Measurements from ENCODE around the gene GTF3C4. TPM values are rescaled to one million over a fixed set of nuclear protein-coding genes. Genes with fewer than 3 reads are reported as not detected.

The GTF3C4 gene
- total RNA-seq, 1 donor from 2014 or later: 19.6 TPM

DNA sequence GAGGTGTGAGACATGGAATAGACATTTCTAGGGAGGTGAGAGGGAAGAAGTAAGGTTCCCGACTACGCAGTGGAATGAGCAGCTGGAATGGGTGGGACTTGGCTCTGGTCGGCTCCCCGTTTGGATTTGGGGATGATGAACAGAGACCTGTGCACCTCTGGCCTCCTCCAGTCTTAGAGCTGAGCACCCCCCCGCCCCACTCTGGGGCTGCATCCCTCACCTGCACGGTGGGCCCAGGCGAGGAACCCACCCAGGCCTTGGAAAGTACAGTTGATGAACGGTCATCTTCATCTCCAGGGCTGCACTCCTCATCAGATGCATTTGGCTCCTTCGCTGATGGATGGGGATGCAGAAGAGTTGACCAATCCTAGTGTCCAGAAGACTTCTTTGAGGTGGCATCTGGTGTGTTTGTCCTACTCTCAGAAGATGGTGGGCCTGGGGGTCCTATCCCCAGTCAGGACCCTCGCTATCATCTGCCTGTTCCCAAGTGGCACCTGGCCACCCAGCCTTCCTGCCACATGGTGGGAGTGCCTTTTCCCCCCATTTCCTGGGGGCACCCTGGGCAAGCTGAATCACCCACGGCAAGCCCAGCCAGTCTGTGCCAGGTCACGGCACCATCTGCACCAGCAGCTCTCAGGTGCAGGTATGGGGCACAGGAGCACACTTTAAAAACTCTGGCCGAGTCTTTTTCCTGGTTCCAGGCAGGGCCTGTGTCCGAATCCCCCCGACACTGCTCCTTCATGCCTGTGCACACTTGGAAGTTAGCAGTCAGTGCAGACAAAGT is 70.5 kb downstream of the GTF3C4 start:
- no peak for DNase-seq
- Mint-ChIP-seq H3K9me3 (ENCODE audit: unreplicated experiment) (peaks cover 2% of the 10 kb centered on the region), H3K36me3 (ENCODE audit: unreplicated experiment) (no peaks in the 10 kb centered on the region), H3K4me3 (ENCODE audit: unreplicated experiment) (no peak overlapping the region), H3K4me1 (ENCODE audit: low read depth, unreplicated experiment) (peaks cover 19% of the 10 kb centered on the region), H3K27ac (ENCODE audit: unreplicated experiment) (no peak overlapping the region), H3K27me3 (ENCODE audit: unreplicated experiment) (peaks cover 6% of the 10 kb centered on the region)
- TF ChIP-seq, protein P1, sequence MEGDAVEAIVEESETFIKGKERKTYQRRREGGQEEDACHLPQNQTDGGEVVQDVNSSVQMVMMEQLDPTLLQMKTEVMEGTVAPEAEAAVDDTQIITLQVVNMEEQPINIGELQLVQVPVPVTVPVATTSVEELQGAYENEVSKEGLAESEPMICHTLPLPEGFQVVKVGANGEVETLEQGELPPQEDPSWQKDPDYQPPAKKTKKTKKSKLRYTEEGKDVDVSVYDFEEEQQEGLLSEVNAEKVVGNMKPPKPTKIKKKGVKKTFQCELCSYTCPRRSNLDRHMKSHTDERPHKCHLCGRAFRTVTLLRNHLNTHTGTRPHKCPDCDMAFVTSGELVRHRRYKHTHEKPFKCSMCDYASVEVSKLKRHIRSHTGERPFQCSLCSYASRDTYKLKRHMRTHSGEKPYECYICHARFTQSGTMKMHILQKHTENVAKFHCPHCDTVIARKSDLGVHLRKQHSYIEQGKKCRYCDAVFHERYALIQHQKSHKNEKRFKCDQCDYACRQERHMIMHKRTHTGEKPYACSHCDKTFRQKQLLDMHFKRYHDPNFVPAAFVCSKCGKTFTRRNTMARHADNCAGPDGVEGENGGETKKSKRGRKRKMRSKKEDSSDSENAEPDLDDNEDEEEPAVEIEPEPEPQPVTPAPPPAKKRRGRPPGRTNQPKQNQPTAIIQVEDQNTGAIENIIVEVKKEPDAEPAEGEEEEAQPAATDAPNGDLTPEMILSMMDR (IDR thresholded peaks at IDR 0.05; ENCODE audit: partially characterized antibody, unreplicated experiment): no peak

DNA sequence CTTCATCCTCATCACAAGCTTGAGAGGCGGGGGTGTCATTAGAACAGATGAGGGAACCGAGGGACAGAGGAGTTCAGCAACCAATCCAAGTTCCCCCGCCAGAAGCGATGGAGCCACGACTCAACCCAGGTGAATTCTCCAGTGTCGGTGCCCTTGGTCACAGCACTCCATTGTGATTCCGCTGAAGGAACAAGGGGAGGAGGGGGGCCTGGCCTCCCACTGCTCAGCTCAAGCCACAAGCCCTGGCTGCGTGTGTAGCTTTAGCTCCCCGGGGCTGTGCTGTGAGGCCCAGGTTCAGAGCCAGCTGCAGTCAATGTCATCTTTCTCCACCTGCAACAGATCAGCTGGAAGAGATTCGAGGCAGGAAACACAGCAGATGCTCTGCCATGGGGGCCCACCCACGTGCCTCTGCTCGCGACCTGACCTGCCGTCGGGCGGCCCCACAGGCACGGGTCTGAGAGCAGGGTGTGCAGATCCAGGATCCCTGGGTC is 72.6 kb downstream of the GTF3C4 start:
- H3K36me3 Mint-ChIP-seq (ENCODE audit: unreplicated experiment): no peaks in the 10 kb centered on the region

DNA sequence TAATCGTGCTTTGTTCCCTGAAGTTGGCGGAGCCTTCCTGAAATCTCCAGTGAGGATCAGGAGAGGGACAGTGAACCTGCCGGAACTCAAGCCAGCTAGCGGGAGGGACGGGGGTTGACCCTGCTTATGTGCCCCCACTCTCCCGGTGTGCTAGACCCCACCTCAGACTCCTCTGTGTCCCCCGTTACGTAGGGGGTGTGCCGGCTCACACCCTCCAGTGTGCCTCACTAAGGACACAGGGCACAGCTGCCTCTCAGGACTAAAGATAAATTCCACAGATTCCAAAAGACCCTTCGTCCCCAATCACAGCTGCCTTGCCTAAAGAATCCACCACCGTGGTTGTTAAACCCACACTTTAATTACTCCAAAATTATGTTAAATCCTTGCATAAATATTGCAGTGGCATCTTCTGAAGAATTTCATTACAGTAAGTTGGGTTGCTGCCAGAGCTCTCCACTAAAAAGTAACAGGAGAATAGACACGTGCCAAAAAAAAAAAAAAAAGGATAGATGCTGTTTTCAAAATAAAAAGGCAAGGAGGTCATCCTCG is 73.7 kb downstream of the GTF3C4 start:
- no peaks in the 10 kb centered on the region for H3K36me3 Mint-ChIP-seq (ENCODE audit: unreplicated experiment)
- H3K27me3 Mint-ChIP-seq (ENCODE audit: unreplicated experiment): peaks cover 6% of the 10 kb centered on the region
- peaks cover 19% of the 10 kb centered on the region for H3K4me1 Mint-ChIP-seq (ENCODE audit: low read depth, unreplicated experiment)
- no peak for DNase-seq
- TF ChIP-seq, protein P1 (IDR thresholded peaks at IDR 0.05; ENCODE audit: partially characterized antibody, unreplicated experiment): no peak
- H3K27ac Mint-ChIP-seq (ENCODE audit: unreplicated experiment): no peak overlapping the region
- H3K9me3 Mint-ChIP-seq (ENCODE audit: unreplicated experiment): no peaks in the 10 kb centered on the region
- peak overlapping the region; percentile 11 for H3K4me3 Mint-ChIP-seq (ENCODE audit: unreplicated experiment)

More for the DNA sequence above, 72.6 kb downstream of the GTF3C4 start:
- Mint-ChIP-seq H3K4me1 (ENCODE audit: low read depth, unreplicated experiment) (peaks cover 19% of the 10 kb centered on the region), H3K9me3 (ENCODE audit: unreplicated experiment) (no peaks in the 10 kb centered on the region), H3K4me3 (ENCODE audit: unreplicated experiment) (no peak overlapping the region), H3K27ac (ENCODE audit: unreplicated experiment) (no peak overlapping the region), H3K27me3 (ENCODE audit: unreplicated experiment) (peaks cover 6% of the 10 kb centered on the region)
- TF ChIP-seq, protein P1 (IDR thresholded peaks at IDR 0.05; ENCODE audit: partially characterized antibody, unreplicated experiment): no peak
- DNase-seq: no peak

Other genes with a start within 250 kb of the GTF3C4 start
- not detected for gene BARHL1, start 87.9 kb upstream of the GTF3C4 start, total RNA-seq (ENCODE audit: unreplicated experiment)
- gene DDX31, start 481 bp upstream of the GTF3C4 start, total RNA-seq (ENCODE audit: unreplicated experiment): 8.7 TPM
- 0.44 TPM for gene AK8, start 207.8 kb downstream of the GTF3C4 start, total RNA-seq (ENCODE audit: unreplicated experiment)
- 5.0 TPM for gene SPACA9, start 208.4 kb downstream of the GTF3C4 start, total RNA-seq (ENCODE audit: unreplicated experiment)

All from glutamatergic neuron (in vitro differentiated cells).